ENCODE results near the gene TUBA4B.

DNA sequence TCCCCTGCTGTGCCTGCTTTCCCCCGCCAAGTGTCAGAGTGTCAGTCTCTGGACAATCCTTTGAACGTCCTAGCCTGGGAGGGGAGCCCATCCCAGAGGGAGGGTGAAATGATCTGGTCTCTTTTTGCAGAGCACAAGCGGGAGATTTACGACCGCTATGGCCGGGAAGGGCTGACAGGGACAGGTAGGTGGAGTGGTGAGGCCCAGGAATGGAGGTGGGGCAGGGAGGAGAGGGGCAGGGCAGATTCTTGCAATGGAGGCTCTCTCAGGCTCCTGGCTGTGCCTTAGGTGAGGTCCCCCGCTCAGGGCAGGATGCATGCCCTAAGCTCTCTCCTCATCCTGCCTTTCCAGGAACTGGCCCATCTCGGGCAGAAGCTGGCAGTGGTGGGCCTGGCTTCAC lies 28.5 kb downstream of the TUBA4B start:
- no peak for TF ChIP-seq TARDBP (IDR thresholded peaks at IDR 0.05)
- no peak for TF ChIP-seq FOXK2 (IDR thresholded peaks at IDR 0.05)
- no peak for TF ChIP-seq SP1 (IDR thresholded peaks at IDR 0.05)
- TF ChIP-seq, protein P1, sequence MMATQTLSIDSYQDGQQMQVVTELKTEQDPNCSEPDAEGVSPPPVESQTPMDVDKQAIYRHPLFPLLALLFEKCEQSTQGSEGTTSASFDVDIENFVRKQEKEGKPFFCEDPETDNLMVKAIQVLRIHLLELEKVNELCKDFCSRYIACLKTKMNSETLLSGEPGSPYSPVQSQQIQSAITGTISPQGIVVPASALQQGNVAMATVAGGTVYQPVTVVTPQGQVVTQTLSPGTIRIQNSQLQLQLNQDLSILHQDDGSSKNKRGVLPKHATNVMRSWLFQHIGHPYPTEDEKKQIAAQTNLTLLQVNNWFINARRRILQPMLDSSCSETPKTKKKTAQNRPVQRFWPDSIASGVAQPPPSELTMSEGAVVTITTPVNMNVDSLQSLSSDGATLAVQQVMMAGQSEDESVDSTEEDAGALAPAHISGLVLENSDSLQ (IDR thresholded peaks at IDR 0.05), result 0 out of 2 replicates have a peak, but pooled peaks have one; percentile 19
- no peak for TF ChIP-seq LEF1 (IDR thresholded peaks at IDR 0.05; ENCODE audit: borderline replicate concordance)
- TF ChIP-seq BHLHE40 (IDR thresholded peaks at IDR 0.05; ENCODE audit: borderline replicate concordance), result no peak
